HG02678 (cell line): ENCODE measurements around the gene SGO1.
"Not testable (repeated sequence)": the region's sequence is repeated elsewhere in the genome, so short reads cannot be mapped to it uniquely, and the experiment has no call there.

ENCODE experiments used
- ATAC-seq: cut with Tn5 transposase; IDR thresholded peaks from one replicate; pipeline ENCODE4 v1.9.1; 2021; ENCODE audit warnings: mild to moderate bottlenecking, moderate library complexity; ENCODE audit not compliant: unreplicated experiment

Gene SGO1

DNA sequence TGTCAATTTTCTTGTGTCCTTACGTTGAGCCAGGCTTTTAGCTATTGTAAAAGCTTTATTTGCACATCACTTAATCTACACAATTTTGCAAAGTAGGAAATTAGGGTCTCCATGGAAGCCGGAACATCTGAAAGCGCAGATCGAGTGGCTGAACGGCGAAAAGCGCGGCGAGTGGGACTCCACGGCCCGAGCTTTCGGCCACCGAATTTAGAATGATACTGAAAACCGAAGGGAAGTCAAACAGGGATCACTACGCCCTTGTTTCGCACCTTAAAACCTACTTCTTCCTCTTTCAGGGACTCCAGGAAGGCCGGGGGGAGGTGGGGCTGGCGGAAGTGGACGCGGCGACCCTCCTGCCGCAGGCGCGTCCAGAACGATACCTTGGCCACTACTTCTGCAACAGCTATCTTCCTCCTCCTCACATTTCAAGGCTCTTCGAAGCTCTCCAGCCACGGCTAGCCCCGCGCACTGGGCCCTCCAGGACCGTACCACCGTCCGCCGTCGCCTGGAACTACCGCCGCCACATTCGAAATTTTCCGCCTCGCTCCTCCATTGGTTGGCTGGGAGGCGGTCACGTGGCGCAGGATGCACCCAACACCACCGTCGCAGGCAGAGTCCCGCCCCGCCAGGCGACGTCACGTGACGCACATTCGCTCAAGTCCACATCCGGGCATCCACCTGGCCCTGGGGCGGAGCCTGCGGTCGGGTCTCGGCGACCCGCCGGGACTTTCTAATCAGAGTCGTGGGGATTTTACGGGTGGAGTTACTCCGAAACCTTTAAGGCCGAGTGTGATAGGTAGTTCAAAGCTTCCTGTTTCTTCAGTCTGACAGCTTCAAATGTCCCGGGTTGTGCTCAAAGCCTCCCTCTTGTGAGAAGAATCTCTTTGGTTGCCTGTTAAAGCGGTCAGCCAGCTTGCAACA is at the start of gene SGO1:
Gene SGO1, minus strand, starts transcription at position 528 of the 921 bp plus-strand sequence. CDS start 2,179 bp downstream, outside the sequence.
- peak; percentile 92 for ATAC-seq

DNA sequence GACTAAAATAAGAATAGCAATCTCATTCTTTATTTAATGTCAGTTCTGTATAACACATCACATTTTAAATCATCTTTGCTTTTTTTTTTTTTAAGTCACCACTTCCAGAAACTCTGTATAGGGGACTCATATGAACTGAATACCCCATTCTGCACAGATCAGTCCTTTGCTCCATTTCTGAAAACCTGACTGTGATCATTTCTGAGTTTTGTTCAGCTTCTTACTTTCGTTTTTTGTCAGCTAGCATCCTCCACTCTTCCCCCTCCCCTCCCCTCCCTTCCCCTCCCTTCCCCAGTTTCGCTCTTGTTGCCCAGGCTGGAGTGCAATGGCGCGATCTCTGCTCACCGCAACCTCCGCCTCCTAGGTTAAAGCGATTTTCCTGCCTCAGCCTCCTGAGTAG is 49.8 kb upstream of the SGO1 start:
- ATAC-seq = no peak

DNA sequence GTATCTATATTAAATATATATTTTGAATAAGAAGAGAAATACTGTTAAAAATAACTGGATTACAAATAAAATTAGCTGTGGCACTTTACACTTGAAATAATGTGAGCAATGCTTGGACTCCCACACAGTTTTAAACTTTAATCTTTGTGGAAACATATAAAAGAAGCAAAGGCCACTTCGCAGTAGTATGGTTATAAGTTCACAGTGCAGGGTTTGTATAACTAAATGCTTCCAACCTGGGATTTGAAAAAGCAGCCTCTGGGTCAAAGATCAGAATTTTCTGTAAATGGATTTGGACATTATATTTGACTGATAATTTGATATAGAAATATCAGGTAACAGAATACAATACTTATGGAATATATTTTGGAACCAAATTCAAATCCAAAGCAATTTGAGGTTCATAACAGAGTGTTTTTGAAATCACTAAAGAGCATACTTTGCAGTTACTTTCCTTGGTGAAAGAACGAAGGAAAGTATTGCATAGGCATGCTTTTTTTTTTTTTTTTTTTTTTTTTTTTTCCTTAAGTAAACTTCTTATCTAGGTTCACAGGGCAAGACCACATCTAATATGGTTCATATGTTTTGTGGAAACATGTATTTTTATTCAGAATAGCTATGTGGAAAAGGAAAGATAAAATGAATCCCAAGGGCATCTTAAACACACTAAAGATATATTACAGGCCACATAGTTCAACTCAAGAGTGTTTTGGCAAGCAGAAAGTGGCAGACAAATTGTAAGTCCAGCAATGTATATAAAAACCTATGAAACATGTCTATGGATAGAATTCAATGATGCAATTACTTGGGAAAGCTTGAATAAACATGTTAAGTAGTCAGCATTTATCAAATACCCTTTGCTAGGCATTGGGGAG is 47.1 kb upstream of the SGO1 start:
- no peak for ATAC-seq

DNA sequence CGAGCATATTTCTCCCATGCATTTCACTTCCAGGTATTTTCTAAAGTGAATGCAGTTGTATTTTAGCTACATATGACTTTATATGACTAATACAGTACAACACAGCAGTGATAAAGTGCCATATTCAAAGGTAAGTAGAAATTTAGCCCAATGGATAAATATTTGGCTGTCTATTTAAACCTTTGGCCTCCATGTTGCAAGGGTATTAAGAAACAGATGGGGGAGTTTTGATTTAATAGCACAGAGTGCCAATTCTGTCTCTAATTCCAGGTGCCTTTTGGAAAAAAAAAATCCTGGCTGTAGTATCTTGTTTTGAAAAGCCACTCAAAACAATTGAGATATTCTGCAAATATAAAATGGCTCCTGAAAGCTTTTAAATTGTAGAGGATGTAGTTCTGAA is 44.9 kb upstream of the SGO1 start:
- no peak for ATAC-seq

DNA sequence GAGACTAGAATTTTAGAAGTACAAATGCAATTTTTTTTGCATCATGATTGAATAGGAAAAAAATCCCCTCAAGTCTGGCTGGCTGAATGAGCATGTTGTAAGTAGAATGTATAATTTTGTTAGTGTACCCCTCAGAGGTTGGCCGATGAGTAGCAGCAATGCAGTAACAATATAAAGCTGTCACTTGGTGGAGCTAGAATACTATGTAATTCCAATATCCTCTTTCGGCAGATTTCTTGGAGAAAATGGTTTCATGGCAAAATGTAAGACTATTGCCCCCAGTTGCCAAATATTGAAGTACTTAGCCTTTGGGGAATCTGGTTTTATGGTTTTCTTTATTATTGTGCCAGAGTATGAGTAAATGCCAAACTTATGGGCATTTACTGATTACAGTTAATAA is 39.8 kb upstream of the SGO1 start:
- ATAC-seq = no peak

DNA sequence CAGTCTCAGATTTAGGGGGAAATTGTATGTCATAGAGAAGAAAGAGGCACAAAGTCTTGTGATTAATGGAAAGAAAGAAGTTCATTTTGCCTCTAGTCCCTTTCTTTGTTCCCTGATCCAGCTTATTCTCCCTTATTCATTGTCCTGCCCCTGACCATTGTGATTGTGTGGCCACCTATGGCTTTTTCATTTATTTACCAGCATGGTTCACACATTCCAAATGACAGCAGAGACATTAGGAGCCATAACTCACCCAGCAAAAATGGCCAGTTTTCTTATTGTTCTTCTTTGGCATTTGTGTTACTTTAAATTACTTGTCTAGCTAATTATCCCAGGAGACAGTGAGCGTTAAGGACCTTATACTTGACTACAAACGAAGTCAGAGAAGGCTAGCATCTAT is 36.3 kb upstream of the SGO1 start:
- ATAC-seq = no peak

DNA sequence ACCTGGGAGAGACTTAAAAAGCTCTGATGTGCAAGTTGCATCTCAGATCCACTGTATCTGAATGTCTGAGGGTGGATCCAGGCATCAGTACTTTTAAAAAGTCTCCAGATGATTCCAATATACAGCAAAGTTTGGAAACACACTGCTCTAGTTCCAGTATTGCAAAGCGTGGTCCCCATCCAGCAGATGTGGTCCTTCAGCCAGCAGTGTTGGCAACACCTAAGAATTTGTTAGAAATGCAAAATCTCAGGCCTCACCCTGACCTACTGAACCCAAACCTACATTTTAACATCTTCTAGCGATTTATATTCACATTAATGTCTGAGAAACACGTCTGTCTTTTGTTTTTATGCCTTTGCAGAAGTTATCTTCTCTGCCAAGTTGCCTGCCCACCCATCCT is 32.2 kb upstream of the SGO1 start:
- ATAC-seq = no peak

DNA sequence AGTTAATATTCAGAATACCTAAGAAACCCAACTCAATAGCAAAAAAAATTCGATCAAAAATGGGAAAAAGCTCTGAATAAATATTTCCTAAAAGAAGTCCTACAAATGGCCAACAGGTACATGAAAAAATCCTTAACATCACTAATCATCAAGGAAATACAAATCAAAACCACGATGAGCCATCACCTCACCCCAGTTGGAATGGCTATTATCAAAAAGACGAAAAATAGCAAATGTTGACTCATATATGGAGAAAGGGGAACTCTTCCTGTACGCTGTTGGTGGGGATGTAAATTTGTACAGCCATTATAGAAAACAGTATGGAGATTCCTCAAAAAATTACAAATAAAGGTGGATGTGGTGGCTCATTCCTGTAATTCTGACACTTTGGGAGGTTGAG is 29.6 kb upstream of the SGO1 start:
- ATAC-seq = no peak

DNA sequence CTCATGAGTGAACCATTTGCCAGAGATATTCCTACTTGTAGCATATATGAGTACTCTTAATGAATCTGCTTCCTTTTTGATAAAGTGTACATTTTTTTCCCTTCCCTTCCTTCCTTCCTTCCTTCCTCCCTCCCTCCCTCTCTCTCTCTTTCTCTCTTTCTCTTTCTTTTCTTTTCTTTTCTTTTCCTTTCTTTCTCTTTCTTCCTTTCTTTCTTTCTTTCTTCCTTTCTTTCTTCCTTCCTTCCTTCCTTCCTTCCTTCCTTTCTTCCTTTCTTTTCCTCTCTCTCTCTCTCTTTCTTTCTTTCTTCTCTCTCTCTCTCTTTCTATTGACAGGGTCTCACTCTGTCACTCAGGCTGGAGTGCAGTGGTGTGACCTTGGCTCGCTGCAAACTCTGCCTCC is 27.5 kb upstream of the SGO1 start:
- ATAC-seq = not testable (repeated sequence)

DNA sequence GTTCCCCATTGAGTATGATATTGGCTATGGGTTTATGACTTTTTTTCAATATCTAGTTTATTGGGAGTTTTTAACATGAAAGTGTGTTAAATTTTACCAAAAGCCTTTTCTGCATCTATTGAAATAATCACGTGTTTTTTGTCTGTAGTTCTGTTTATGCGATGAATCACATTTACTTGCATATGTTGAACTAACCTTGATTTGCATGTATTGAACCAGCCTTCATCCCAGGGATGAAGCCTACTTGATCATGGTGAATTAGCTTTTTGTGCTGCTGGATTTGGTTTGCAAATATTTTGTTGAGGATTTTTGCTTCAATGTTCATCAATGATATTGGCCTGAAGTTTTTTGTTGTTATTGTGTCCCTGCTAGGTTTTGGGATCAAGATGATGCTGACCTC is 21.9 kb upstream of the SGO1 start:
- not testable (repeated sequence) for ATAC-seq

DNA sequence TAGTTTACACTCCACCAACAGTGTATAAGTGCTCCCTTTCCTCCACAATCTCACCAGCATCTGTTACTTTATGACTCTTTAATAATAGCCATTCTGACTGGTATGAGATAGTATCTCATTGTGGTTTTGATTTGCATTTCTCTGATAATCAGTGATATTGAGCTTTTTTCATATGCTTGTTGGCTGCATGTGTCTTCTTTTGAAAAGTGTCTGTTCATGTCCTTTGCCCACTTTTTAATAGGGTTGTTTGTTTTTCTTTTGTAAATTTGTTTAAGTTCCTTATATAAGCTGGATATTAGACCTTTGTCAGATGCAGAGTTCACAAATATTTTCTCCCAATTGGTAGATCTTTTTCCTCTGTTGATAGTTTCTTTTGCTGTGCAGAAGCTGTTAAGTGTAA is 19.9 kb upstream of the SGO1 start:
- ATAC-seq = not testable (repeated sequence)

DNA sequence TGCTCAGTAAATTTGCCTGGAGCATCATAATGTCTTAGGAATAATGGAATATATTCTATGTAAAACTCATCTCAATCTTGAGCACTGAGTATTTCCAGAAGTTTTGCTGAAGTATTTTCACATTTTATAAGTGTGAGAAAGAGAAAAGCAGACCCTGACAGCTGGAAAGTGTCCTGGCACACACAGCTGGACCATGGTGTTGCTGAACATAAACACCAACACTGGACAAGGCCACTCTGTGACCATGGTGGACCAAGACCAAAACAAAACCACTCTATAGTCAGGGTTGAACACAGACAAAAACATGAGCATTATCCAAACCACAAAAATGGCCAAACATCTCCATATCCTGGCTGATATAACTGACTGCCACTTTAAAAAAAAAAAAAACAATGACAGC is 15.1 kb upstream of the SGO1 start:
- ATAC-seq = no peak

DNA sequence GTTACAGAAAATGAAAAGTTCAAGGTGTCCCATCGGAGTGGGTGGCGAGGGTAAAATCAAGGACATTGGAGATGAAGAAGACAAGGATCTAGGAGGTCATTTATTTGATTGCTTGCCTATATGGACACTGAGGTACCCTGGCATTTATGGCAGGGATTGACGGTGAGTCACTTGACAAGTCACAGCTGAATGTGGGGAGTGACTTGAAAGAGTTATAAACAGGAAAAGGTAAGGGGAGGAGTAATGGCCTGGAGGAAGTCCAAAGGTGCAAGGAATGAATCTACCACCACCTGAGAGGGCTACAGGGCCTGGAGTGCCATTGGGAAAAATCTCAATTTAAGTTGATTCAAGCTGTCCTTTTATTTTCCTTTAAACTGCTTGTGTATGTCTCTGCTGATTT is 11.8 kb upstream of the SGO1 start:
- no peak for ATAC-seq

DNA sequence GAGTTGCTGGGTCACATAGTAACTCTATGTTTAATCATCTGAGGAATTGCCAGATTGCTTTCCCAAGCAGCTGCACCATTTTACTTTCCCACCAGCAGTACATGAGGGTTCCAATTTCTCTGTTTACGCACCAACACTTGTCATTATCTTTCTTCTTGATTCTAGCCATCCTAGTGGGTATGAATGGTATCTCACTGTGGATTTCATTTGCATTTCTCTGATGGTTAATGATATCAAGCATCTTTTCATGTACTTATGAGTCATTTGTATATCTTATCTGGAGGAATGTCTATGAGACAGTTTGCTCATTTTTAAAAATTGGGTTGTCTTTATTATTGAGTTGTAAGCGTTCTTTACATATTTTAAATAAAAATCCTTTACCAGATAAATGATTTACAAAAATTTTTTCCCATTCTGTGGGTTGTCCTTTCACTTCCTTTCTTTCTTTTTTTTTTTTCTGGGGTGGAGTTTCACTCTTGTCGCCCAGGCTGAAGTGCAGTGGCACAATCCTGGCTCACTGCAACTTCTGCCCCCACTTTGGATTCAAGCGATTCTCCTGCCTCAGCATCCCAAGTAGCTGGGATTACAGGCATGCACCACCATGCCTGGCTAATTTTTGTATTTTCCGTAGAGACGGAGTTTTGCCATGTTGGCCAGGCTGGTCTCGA is 8.9 kb upstream of the SGO1 start:
- ATAC-seq = no peak

DNA sequence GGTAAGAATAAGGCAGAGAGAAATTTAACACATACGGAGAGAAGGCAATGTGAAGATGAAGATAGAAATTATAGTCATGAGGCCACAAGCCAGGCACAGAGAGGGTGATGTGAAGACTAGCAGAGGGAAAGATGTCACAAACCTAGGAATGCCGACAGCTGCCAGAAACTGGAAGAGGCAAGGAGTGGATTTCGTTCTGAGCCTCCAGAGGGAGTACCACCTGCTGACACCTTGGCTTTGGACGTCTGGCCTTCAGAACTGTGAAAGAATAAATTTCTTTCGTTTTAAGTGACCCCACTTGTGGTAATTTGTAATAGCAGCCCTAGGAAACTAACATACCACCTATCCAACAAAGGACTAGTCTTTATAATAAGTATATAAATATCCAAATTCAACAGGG is 5.0 kb upstream of the SGO1 start:
- no peak for ATAC-seq

DNA sequence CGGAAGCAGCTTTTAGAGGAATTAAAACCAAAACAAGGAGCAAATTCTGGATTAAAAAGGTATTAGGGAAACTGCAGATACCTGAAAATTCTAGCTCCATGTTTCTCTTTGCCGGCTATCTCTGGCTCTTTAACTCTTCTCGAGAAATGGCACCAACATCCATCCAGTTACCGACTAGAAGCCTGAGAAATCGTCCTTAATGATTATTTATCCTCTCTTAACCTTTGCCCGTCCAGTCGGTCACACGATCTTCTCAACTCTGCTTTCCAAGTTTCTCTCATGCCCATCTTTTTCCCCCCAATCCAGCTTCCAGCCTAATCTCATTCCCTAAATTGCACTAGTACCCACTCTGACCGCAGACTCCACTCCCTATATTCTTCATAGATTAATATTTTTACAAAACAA is 596 bp upstream of the SGO1 start:
- ATAC-seq = peak; percentile 4

DNA sequence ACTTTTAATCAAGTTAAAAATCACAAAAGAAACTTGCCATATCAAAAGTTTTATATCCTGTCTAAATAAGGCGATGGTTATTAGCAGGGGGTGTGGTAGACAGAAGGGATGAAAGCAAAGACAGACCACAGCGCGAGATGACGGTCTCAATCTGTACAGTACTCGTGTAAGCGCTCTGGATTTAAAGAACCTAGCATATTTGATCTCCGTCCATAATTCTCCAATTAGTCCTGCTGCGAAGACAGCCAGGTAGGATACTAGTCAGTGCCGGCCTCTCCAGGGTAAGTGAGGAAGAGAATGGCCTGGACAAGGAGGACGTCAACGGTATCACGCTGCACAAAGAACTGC is 701 bp downstream of the SGO1 start:
- ATAC-seq = peak; percentile 9

DNA sequence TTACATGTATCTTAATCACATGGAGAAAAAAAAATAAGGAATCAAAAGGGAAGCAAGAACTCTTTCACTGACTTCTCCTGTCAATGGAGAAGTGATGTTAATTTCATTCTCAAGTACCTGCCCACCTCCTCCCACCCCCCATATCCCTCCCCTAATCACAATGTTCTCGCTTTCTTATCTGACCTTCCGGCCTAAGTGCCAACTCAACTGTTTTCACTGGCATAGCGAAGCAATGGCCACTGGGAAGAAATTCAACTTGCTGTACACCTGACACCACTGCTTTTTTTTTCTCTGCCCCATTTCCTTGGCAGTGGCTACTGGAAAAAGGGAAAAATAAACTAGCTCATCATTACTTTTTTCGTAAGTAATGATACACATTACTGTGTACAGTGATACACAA is 3.8 kb downstream of the SGO1 start:
- ATAC-seq = no peak

DNA sequence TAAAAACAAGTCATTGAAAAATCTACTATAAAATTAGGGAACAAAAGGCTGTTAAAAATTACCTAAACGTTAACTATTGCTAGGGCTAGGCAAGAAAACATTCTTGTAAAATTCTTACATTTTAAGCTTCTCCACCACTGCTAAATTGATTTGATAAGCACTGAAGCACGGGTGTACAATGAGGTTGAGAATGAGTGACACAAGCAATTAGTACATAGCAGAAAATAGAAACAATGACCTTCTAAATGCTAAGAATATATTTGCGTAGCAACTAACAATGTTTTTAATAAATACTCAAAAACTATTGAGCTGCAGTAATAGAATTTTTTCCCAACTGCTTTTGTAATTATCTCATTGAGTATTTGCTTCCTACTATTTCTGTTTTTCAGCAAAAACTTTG is 4.7 kb downstream of the SGO1 start:
- ATAC-seq = no peak

DNA sequence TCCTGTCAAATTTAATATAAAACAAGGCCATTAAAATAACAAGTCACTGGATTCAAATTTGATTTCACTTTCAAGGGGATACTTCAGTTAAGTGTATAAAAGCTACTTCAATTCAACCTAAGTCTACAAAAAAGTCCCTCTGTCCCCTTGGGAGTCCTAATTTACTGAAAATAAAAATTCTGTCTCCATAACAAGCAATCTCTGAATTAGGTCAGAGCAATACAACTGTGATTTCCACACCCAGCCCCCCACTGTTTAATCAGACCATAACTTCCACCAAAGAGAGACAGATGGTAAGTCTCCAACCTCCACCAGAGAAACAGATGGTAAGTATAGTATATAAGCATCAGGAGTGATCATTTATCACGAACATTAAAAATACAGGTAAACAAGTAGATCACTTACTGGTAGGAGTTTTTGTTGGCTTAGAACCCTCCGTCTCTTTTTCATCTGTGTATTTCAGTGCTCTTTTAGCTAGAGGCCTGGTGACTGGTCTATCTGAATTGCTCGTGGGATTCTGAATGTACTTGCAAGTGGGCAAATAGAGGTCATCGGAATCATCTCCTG is 12.1 kb downstream of the SGO1 start:
- no peak for ATAC-seq

DNA sequence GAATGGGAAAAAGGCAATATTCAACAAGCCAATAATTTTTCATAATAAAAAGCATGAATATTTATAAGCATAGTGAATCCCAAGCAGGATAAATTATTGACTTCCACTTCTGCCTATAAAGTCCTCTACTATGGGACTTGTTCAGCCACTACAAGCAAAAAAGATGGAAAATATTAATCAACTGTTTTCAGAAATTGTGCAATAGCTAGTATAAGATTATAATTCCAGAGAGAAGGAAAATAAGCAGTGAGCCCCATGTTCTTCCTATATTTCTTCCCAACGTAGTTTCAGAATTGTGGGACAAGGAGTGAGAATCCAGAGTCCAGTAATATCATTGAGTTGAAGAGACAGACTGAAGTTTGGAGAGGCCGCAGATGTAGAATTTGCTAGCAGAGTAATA is 24.3 kb downstream of the SGO1 start:
- no peak for ATAC-seq
